NCI-H1417 treated with DMSO at 0.1 percent for 48 hours (cell line): Measurements from ENCODE around the gene REPIN1.
"Not testable (repeated sequence)": the region's sequence is repeated elsewhere in the genome, so short reads cannot be mapped to it uniquely, and the experiment has no call there.

ENCODE experiments used
- DNase-seq: peaks from one replicate; lab custom pipeline; 2025; lab: John Stamatoyannopoulos, UW

Gene REPIN1

GRCh38 chr7:150376560-150376959 lies 7.9 kb downstream of the REPIN1 start:
- DNase-seq, result no peak

GRCh38 chr7:150377196-150377595 lies 8.6 kb downstream of the REPIN1 start:
- DNase-seq, result no peak

- DNase-seq, result no peak
These were observed 9.0 kb downstream of the REPIN1 start for GRCh38 chr7:150377635-150378034.

DNA sequence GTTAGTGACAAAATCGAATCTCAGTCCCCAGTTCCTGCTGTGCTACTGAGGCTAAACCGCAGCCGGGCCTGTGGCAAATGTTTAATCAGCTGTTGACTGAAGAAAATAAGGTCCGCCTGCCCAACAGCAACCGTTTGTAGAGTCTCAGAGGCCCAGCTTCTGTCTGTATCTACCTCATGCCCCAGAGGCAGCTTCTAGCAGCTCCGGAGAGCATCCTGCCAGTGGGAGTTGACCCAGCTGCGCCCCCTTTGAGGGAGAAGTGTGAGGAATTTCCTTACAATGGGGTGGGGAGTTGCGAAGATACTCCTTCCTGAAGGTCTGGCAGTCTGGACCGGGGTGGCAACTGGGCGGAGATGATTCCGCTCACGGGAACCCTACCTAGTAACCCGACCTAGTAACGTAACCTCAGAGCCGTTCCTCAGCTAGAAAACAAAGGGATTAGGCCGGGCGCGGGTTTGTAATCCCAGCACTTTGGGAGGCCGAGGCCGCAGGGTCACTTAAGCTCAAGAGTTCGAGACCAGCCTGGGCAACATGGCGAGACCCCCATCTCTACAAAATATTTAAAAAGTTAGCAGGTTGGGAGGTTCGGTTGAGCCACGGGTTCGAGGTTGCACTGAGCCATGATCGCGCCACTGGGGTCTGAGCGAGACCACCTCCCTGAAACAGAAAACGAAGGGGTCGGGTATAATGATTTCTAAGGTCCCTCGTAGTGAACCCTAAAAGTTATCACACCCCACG lies 9.7 kb downstream of the REPIN1 start:
- DNase-seq, result peak; percentile 72

DNA sequence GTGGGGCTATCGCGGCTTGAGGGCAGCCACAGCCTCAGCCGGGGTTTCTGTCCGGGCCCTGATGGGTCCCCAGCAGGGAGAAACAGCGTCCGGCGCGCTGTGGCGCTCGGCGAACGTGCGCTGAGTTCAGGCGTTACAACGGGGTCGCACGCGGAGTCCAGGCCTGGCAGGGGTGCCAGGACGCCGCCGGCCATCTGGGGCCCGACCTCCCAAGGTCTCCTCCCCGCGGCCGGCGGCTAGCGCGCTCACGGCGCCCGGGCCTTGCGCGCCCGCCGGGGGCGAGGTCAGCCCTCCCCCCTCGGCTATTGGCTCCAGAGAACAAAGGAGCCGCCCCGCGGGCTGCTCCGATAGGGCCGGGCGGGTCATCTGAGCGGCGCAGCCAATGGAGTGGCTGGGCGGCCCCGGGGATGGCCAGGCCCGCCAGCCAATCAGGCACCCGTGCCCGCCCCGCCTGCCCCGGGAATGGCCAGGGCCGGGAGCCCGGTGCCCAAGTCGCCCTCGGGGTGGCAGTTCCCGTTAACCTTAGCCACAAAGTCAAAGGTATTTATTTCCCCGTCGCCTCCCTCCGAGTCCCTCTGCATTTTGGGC lies 10.3 kb downstream of the REPIN1 start, which contains the start of gene ZNF775:
Gene ZNF775, plus strand, starts transcription at position 478 of the 588 bp plus-strand sequence. CDS start 9,141 bp downstream, outside the sequence.
- DNase-seq, result peak; percentile 88

- no peak for DNase-seq
These were observed 11.1 kb downstream of the REPIN1 start for GRCh38 chr7:150379441-150380379.

DNA sequence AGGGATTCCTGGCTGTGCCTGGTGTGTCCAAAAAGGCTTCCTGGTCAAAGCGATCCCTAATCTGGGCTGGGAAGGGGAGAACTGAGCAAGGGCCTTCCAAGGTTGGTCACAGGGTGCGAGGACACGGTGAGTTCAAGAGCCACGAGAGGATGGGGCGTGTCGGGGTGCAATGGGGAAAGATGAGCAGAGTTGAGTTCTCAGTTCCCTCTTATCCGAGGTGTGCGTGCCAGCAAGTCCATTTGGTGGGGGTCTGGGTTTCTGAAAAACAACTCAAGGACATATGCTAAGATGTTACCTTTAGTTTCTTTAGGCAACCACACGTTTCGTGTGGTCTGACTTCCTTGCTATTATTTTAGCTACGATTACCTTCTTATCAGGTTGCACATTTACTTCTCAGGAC lies 11.8 kb downstream of the REPIN1 start:
- DNase-seq, result no peak

DNA sequence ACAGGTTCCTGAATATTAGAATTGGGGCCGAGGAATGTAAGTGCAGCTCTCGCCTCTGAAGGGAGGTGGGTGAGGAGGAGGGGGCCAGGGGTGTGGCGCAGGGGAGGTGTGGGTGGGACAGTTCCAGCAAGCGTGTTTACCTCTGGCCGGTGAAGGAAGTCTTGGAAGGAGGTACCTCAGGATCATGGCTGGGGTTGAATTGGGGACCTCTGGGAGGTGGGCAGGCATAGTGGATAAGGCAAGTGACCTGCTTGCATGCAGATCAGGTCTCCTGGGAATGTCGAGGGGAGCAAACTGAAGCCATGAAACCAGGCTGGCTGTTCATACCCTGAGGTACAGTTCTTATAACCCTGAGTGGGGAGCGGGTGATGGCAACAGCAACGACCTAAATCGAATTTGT lies 12.5 kb downstream of the REPIN1 start:
- no peak for DNase-seq

DNA sequence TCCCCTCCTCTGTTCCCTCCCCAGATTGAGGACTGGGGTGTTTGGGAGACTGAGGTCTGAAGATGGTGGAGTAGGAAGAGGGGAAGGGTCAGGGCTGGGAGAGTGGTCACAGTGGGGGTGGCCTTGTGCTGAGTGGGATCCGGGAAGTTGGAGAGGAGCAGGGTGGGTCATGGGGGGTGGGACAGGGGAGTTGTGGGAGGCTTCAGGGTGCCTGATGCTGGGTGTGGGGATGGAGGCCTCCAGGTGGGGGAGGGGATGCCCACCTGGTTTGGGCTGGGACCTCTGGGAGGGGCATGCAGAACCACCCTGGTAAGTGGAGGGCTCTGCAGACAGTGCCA lies 13.1 kb downstream of the REPIN1 start:
- no peak for DNase-seq

- DNase-seq, result no peak
These were observed 13.7 kb downstream of the REPIN1 start for GRCh38 chr7:150382123-150382843.

GRCh38 chr7:150382844-150383225 lies 14.2 kb downstream of the REPIN1 start:
- no peak for DNase-seq

DNA sequence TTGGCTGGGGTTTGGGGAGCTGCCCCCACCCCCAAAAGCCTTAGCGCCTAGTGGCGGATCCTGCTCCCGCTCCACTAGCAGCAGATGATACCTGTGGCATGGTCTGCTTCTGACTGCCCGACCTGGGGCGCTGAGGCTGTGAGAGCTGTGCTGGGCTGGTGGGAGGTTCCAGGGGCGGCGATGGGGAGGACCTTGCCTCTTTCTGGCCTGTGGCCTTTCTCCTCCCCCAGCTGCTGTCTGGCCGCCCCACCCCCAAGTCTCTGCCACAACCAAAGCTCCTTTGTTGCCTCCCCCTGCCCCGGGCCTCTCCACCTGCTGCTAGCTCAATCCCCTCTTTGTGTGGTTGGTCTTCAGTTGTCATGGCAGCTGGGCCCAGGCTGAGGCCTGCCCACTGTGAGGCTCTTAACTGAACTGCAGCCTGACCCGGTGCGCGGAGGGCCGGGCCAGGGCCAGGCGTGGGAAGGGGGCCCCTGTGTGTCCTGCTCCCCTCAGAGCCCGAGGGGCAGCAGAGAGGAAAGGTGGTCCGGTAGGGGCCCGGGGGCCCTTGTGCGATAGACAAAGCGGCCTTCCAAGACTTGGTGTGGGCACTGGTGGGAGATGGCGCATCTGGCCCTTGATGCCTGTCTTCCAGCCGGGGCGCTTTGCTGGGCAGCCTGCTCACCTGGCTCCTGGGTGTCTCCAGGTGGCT lies 15.2 kb downstream of the REPIN1 start:
- peak; percentile 95 for DNase-seq

DNA sequence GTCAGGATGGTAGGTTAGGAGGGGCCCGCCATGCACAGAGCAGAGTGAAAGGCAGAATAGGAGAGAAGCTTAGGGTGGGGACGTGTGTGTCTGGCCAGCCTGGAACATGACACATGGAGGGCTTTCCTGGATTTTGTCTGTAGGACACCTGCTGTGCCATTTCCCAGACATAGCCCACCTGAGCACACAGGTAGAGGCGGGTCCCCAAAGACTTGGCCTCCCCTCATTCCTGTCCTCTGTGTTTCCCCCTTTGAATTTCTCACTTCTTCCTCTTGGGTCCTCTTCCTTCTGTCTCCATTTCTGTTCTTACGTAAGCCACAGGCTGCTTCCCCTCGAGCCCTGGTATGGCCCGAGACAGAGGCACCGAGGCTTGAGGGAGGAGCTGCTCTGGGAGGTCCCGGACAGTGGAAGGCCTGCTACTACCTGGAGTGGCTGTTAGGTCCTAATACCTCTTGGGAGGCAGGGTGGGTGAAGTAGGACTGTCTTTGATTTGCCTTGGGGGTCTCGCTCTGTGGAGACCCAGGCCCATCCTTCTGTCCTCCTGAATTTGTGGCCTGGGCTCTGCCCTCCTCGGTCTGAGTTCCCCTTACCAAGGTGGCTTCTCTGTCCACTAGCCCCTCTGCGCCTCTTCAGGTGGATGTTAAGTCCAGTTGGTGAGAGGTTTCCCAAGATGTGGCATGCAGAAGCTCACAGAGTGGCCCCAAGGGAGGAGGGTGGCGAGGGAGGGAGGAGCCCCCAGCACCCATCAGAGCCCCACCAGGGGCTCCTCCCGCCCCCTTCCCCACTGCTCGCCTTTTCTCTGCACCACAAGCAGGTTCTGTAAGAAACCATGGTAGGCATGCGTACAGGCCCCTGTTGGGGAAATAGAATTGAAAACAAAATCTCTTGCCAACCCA lies 16.0 kb downstream of the REPIN1 start:
- DNase-seq, result no peak

DNA sequence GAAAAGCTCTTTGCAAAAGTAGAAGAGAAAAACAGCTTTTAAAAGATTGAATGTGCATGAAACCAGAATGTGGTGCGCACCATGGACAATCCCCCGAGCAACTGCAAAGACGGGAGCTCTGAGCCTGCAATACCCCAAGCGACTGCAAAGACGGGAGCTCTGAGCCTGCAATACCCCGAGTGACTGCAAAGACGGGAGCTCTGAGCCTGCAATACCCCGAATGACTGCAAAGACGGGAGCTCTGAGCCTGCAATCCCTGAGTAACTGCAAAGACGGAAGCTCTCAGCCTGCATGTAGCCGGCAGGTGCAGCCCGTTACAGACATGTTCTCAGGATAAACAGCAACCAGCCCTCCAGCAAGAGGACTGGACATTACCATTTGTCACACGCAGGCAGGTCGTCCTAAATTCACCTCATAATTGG lies 16.7 kb downstream of the REPIN1 start:
- DNase-seq, result peak; percentile 23

DNA sequence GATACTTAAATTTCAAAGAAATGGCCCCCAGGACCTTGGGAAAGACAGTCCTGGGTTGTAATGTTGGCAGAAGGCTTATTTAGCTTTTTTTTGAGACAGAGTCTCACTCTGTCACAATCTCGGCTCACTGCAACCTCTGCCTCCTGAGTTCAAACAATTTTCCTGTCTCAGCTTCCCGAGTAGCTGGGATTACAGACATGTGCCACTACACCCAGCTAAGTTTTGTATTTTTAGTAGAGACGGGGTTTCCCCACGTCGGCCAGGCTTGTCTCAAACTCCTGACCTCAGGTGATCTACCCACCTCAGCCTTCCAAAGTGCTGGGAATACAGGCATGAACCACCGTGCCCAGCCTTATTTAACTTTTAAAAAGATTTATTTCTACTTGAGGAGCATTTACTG lies 17.3 kb downstream of the REPIN1 start:
- not testable (repeated sequence) for DNase-seq

DNA sequence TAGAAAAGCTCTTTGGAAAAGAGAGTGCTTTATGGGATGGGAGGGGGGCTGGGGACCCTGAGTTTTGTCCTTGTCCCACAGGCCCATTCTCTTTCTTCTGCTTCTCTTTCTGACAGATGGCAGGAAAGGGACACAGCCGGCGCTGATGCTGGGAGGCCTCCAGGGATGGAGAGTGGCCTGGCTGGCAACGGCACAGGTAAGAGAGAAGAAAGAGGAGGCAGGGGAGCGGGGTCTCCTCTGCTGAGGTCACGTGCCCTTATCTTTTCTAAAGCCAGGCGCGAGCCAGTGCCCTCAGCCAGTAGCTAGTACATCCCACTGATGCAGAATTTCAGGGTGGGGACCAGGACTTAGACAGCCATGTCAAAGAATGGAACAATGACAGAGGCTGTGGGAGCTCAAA lies 19.7 kb downstream of the REPIN1 start:
- no peak for DNase-seq

DNA sequence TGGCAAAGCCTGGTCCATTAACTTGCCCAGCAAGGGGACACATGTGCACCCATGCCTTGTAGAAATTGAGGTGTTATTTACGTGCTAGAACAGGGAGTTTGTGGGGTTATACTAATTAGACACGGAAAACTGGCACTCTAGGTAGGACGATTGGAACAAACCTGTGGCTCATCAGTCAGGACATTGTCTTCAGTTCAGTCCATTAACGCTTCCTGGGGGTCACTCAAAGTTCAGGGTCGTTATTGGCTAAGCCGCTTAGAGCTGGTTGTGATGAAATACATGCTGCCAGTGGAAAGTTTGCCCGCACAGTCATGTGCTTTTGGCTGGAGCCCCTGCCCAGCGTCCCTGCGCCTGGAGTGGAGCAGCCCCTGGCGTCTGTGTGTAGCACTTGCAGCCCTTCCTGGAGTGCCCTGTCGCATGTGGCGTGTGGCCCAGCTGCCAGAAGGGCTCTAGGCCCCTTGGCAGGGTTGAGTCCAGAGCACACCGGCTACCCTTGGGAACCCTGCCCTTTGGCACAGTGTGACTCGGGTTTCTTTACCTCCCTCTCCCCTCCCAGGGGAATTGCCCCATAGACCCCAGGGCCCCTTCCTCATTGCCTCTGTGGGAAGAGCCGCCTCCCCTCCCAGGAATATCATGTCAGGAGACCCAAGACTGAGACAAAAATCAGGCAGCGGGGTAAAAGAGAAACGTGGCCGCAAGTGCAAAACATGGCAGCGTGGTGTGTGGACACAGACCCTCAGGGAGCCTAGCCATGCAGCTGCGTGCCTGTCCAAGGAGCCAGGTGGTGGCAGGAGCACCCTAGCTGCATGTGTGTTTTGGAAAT lies 20.3 kb downstream of the REPIN1 start:
- DNase-seq, result no peak

- DNase-seq, result no peak
These were observed 20.9 kb downstream of the REPIN1 start for GRCh38 chr7:150389532-150389816.

DNA sequence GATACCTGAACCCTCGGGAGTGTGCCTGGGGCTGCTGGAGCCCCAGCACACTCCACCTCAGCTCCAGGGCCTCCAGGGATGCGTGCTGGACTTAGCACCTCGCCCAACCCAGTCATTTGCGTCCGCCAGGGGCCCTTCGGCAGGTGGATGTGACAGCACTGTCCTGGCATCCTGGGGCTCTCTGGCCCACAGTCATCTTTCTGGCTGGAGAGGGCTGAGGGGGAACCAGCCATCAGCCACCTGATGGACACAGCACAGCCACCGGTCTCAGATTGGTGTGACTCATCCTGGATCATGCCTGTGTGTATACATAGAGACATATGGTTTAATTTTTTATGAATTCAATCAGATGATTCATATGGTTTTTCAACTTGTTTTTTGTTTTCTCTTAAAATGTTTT lies 21.6 kb downstream of the REPIN1 start:
- DNase-seq, result no peak

- no peak for DNase-seq
These were observed 24.7 kb downstream of the REPIN1 start for GRCh38 chr7:150393325-150393724.
